Psoas muscle (tissue), 8 donors: ENCODE results near the gene MAP2K2. TPM values are rescaled to one million over a fixed set of nuclear protein-coding genes. Genes with fewer than 3 reads are reported as not detected.
"Not testable (repeated sequence)": the region's sequence is repeated elsewhere in the genome, so short reads cannot be mapped to it uniquely, and the experiment has no call there.

Source experiments
- ATAC-seq, 4 donors: fragments of 200-7000 bp; cut with Tn5 transposase; one replicate each; pipeline ENCODE4 v1.9.1; 2020; ENCODE audit warnings: moderate library complexity in 3 of 4, mild to moderate bottlenecking in 2 of 4
- DNase-seq, 2 donors: peaks; one replicate each; pipeline ENCODE4 v3.0.0-alpha.2; 2020
- H3K27ac ChIP-seq: fragments of 200-600 bp; one replicate; pipeline ENCODE4 v1.8.0; 2022
- H3K27me3 ChIP-seq, 3 donors: fragments of 200-600 bp in 1 of 3; one replicate each; pipeline versions ENCODE4 v1.6.1 to v1.8.0; 2013 to 2022; ENCODE audit warnings: low read length in 2 of 3, mild to moderate bottlenecking in 2 of 3, moderate library complexity in 1 of 3; ENCODE audit not compliant: insufficient read depth in 3 of 3
- H3K36me3 ChIP-seq, 2 donors: fragments of 200-600 bp in 1 of 2; one replicate each; pipeline versions ENCODE4 v1.6.1 to v1.8.0; 2013 to 2022; ENCODE audit warnings: low read depth in 1 of 2, mild to moderate bottlenecking in 1 of 2, moderate library complexity in 1 of 2; ENCODE audit not compliant: insufficient read depth in 1 of 2
- H3K4me1 ChIP-seq: fragments of 200-600 bp; one replicate; pipeline ENCODE4 v1.8.0; 2022
- H3K4me3 ChIP-seq: fragments of 200-600 bp; one replicate; pipeline ENCODE4 v1.8.0; 2022; ENCODE audit warnings: mild to moderate bottlenecking
- H3K9me3 ChIP-seq: fragments of 200-600 bp; one replicate; pipeline ENCODE4 v1.8.0; 2022
- CTCF ChIP-seq: fragments of 200-600 bp; IDR thresholded peaks from one replicate; pipeline ENCODE4 v1.8.0; 2022; ENCODE audit warnings: antibody characterized with exemption
- WGBS, 3 donors: extraction: QIAGEN DNeasy Blood & Tissue Kit; methylation state at CpG; one replicate each; pipeline versions ENCODE4 v1.1.6 to v1.1.7; 2013; 5-methylcytosine and 5-hydroxymethylcytosine counted together
- intact Hi-C, 2 donors: fragments of 100-400 bp; cut with DNase I; formaldehyde crosslinking; loops; one replicate each; pipeline versions ENCODE4 v1.11.0 to v1.14.2; 2022
- polyA plus RNA-seq, 3 donors: library from polyadenylated mRNA; stranded (reverse); fragments of 200-250 nt; gene quantifications; one replicate each; pipeline ENCODE4 v1.2.3, GENCODE V29; 2013
- total RNA-seq, 4 donors: library from RNA; stranded (reverse); fragmentation: NEBNext Ultra II Directional in 2 of 4; extraction: Animal tissue kit (Norgen Biotek cat#: 25700) in 2 of 4; gene quantifications; one replicate each; pipeline versions ENCODE4 v1.2.1 to v1.2.4, GENCODE V29; 2021 to 2023
- donor health status: healthy with polysubstance abuse.
- donor health status: DM: no; HTN: no; CAD: no; lungs with moderate emphysema.
- donor health status: Bipolar disorder and iron deficiency.
- donor health status: healthy.
- donor health status: DM: yes; HTN: yes; CAD: no.
- donor health status: DM: no; HTN: no; CAD: no.
- donor health status: DM: no; HTN: no; CAD: no.
- donor health status: DM: yes; HTN: yes; CAD: no.

MAP2K2 gene
- total and polyA plus RNA-seq, 7 donors: 136 to 290 (median 189) TPM

- DNase-seq: peak; percentile 81 to 87
- peak; percentile 58 to 94 (median 86) for ATAC-seq
- Histone ChIP-seq H3K27me3 (peaks cover 0 to 2% (median 0%) of the 10 kb centered on the region in 3 donors), H3K4me1 (no peaks in the 10 kb centered on the region), H3K36me3 (no peaks in the 10 kb centered on the region), H3K4me3 (no peak overlapping the region), H3K9me3 (no peaks in the 10 kb centered on the region), H3K27ac (no peak overlapping the region)
- TF ChIP-seq CTCF: peak; percentile 68
- intact Hi-C loops: loop anchor here in 1 of 2 donors (5.0 kb wide), 1 partner anchor 68 kb away; no protein-coding TSS in a partner anchor
- 35 to 37% (median 36%) methylated on average over 14 of the region's 14 CpGs for WGBS, 3 donors
These were observed 15.8 kb upstream of the MAP2K2 start for GRCh38 chr19:4139614-4140236.

- intact Hi-C loops: no loop called here
- Histone ChIP-seq H3K4me3 (no peak overlapping the region), H3K27me3 (peaks cover 0 to 2% (median 0%) of the 10 kb centered on the region in 3 donors), H3K27ac (no peak overlapping the region), H3K36me3 (no peaks in the 10 kb centered on the region), H3K4me1 (no peaks in the 10 kb centered on the region), H3K9me3 (no peaks in the 10 kb centered on the region)
- no peak for TF ChIP-seq CTCF
- 77 to 84% (median 78%) methylated on average over 5 of the region's 5 CpGs for WGBS, 3 donors
- DNase-seq (no peak), ATAC-seq (no peak)
These were observed 14.5 kb upstream of the MAP2K2 start for GRCh38 chr19:4138445-4138844.

GRCh38 chr19:4136680-4137088 is 12.8 kb upstream of the MAP2K2 start:
- 89 to 93% (median 92%) methylated on average over 8 of the region's 8 CpGs for WGBS, 3 donors
- H3K36me3 ChIP-seq: no peaks in the 10 kb centered on the region

GRCh38 chr19:4135386-4135785 is 11.5 kb upstream of the MAP2K2 start:
- WGBS, 3 donors: 90 to 92% (median 91%) methylated on average over 9 of the region's 9 CpGs
- DNase-seq, ATAC-seq, H3K4me3 ChIP-seq, H3K9me3 ChIP-seq, H3K36me3 ChIP-seq, H3K4me1 ChIP-seq, H3K27ac ChIP-seq, H3K27me3 ChIP-seq, intact Hi-C loops: not testable (repeated sequence)

More at GRCh38 chr19:4136680-4137088, 12.8 kb upstream of the MAP2K2 start:
- intact Hi-C loops: no loop called here
- no peak overlapping the region for H3K4me3 ChIP-seq
- H3K27me3 ChIP-seq: peaks cover 0 to 2% (median 0%) of the 10 kb centered on the region in 3 donors
- ATAC-seq: no peak
- TF ChIP-seq CTCF: no peak
- no peaks in the 10 kb centered on the region for H3K9me3 ChIP-seq
- no peaks in the 10 kb centered on the region for H3K4me1 ChIP-seq
- DNase-seq: no peak
- no peak overlapping the region for H3K27ac ChIP-seq

- no peak for TF ChIP-seq CTCF
- peak in 1 of 4 donors; percentile 41 for ATAC-seq
- intact Hi-C loops: no loop called here
These were observed 10.4 kb upstream of the MAP2K2 start for GRCh38 chr19:4134351-4134750.

More at GRCh38 chr19:4134351-4134750, 10.4 kb upstream of the MAP2K2 start:
- Histone ChIP-seq H3K9me3 (no peaks in the 10 kb centered on the region), H3K4me3 (no peak overlapping the region), H3K27ac (no peak overlapping the region), H3K36me3 (no peaks in the 10 kb centered on the region), H3K4me1 (peaks cover 8% of the 10 kb centered on the region), H3K27me3 (peaks cover 0 to 2% (median 0%) of the 10 kb centered on the region in 3 donors)
- 11 to 22% (median 14%) methylated on average over 6 of the region's 6 CpGs for WGBS, 3 donors
- DNase-seq: no peak
